Transverse colon (tissue), 4 donors: Measurements from ENCODE around the gene RNASE1. TPM values are rescaled to one million over a fixed set of nuclear protein-coding genes. Genes with fewer than 3 reads are reported as not detected.

ENCODE experiments used
- DNase-seq: peaks from one replicate; pipeline ENCODE4 v3.0.0-alpha.2; 2019
- H3K27ac ChIP-seq, 4 donors: fragments of 200-600 bp; sonication (generic); 2 replicates each; pipeline ENCODE4 v1.5.1; 2016 to 2018; ENCODE audit warnings: inconsistent platforms in 4 of 4
- H3K27me3 ChIP-seq: fragments of 200-600 bp; sonication (generic); 2 replicates; pipeline ENCODE4 v1.5.1; 2017; ENCODE audit warnings: inconsistent platforms
- H3K36me3 ChIP-seq, 4 donors: fragments of 200-600 bp; sonication (generic); 2 replicates each; pipeline ENCODE4 v1.5.1; 2017 to 2019; ENCODE audit warnings: inconsistent platforms in 4 of 4
- H3K4me1 ChIP-seq, 4 donors: fragments of 200-600 bp; sonication (generic); 2 replicates each; pipeline ENCODE4 v1.5.1; 2017 to 2020; ENCODE audit warnings: inconsistent platforms in 4 of 4
- H3K4me3 ChIP-seq, 4 donors: fragments of 200-600 bp; sonication (generic); 1 replicate in 1 of 4; 2 replicates in 3 of 4; pipeline versions ENCODE4 v1.5.1 to v1.6.1; 2017 to 2019; ENCODE audit warnings: inconsistent platforms in 4 of 4
- H3K9me3 ChIP-seq, 2 donors: fragments of 200-600 bp; sonication (generic); 2 replicates each; pipeline ENCODE4 v1.5.1; 2017 to 2019; ENCODE audit warnings: inconsistent platforms in 2 of 2
- CTCF ChIP-seq, 5 experiments: fragments of 200-600 bp in 3 of 5; fragments of 450-650 bp in 2 of 5; sonication (generic) in 3 of 5; IDR thresholded peaks; 1 replicate in 2 of 5; 2 replicates in 3 of 5; pipeline ENCODE4 v1.5.1; 2016 to 2017; ENCODE audit warnings: antibody characterized with exemption in 5 of 5, inconsistent platforms in 3 of 5, mild to moderate bottlenecking in 2 of 5, moderate library complexity in 1 of 5
- EP300 ChIP-seq: sonication (generic); formaldehyde crosslinking; IDR thresholded peaks from one replicate; pipeline ENCODE4 v1.6.1; 2017; ENCODE audit warnings: antibody characterized with exemption, low read depth
- POLR2A ChIP-seq: fragments of 450-650 bp; IDR thresholded peaks from one replicate; pipeline ENCODE4 v1.6.1; 2016; ENCODE audit warnings: antibody characterized with exemption, mild to moderate bottlenecking, moderate library complexity
- POLR2AphosphoS5 ChIP-seq, 3 donors: sonication (generic); formaldehyde crosslinking; IDR thresholded peaks; one replicate each; pipeline ENCODE4 v1.6.1; 2016; ENCODE audit warnings: antibody characterized with exemption in 3 of 3
- whole genome bisulfite sequencing, 2 donors: methylation state at CpG; one replicate each; pipeline ENCODE4 v1.1.5; 2018; ENCODE audit warnings: low coverage in 1 of 2; 5-methylcytosine and 5-hydroxymethylcytosine counted together
- in situ Hi-C, 4 donors: fragments of 200-750 bp; cut with MboI; loops; one replicate each; pipeline versions ENCODE4 v1.15.0 to v1.15.1; 2017; ENCODE audit warnings: low sequenced_read_pairs in 3 of 4, low pct_ligation_motif_present in 1 of 4, low pct_unique_long_range_greater_than_20kb in 1 of 4
- intact Hi-C: fragments of 100-400 bp; cut with DNase I; formaldehyde crosslinking; loops from one replicate; pipeline ENCODE4 v1.15.1; 2023; ENCODE audit warnings: low total_unique reads
- total RNA-seq, 4 donors: library from RNA; depleted of rRNA; stranded (reverse); fragments of >200 nt; gene quantifications; one replicate each; pipeline ENCODE4 v1.1.0, GENCODE V29; 2016

RNASE1 gene
- total RNA-seq, 4 donors from 2014 or later = 96.7 to 296 (median 177) TPM

GRCh38 chr14:20794644-20795369, 7.8 kb downstream of the RNASE1 start:
- no peaks in the 10 kb centered on the region for H3K36me3 ChIP-seq
- DNase-seq = no peak
- H3K9me3 ChIP-seq = no peaks in the 10 kb centered on the region
- TF ChIP-seq POLR2AphosphoS5 (IDR thresholded peaks at IDR 0.05) (no peak), POLR2A (no peak), EP300 (no peak), CTCF (IDR thresholded peaks at IDR 0.05) (no peak)
- no peaks in the 10 kb centered on the region for H3K27me3 ChIP-seq
- H3K4me3 ChIP-seq = no peak overlapping the region
- 74 to 84% methylated on average over 6 to 7 of the region's 7 CpGs for WGBS, 2 donors
- H3K4me1 ChIP-seq = peaks cover 0 to 9% (median 0%) of the 10 kb centered on the region in 4 donors
- H3K27ac ChIP-seq = no peak overlapping the region
- in situ Hi-C loops (no loop called here), intact Hi-C loops (no loop called here)

- WGBS, 2 donors = 80 to 81% methylated on average over 3 to 4 of the region's 4 CpGs
- in situ Hi-C loops = no loop called here
- Histone ChIP-seq H3K9me3 (no peaks in the 10 kb centered on the region), H3K4me3 (no peak overlapping the region), H3K4me1 (no peaks in the 10 kb centered on the region), H3K27me3 (no peaks in the 10 kb centered on the region), H3K27ac (no peak overlapping the region), H3K36me3 (no peaks in the 10 kb centered on the region)
- no peak for DNase-seq
- intact Hi-C loops = no loop called here
- no peak for TF ChIP-seq EP300
- TF ChIP-seq CTCF (IDR thresholded peaks at IDR 0.05) = no peak
- TF ChIP-seq POLR2A = no peak
- TF ChIP-seq POLR2AphosphoS5 (IDR thresholded peaks at IDR 0.05) = no peak
Observed at GRCh38 chr14:20792556-20792955, 10.1 kb downstream of the RNASE1 start.

- DNase-seq = no peak
- TF ChIP-seq POLR2A = no peak
- Histone ChIP-seq H3K4me1 (no peaks in the 10 kb centered on the region), H3K27ac (no peak overlapping the region), H3K9me3 (no peaks in the 10 kb centered on the region), H3K36me3 (no peaks in the 10 kb centered on the region), H3K4me3 (no peak overlapping the region), H3K27me3 (no peaks in the 10 kb centered on the region)
- in situ Hi-C loops = no loop called here
- intact Hi-C loops = no loop called here
- WGBS, 2 donors = 60 to 70% methylated on average over 2 of the region's 2 CpGs
Observed at GRCh38 chr14:20791597-20791996, 11.0 kb downstream of the RNASE1 start.

- 75 to 76% methylated on average over 5 to 7 of the region's 7 CpGs for WGBS, 2 donors
- H3K27ac ChIP-seq = no peak overlapping the region
- no peaks in the 10 kb centered on the region for H3K36me3 ChIP-seq
- no peaks in the 10 kb centered on the region for H3K4me1 ChIP-seq
- intact Hi-C loops (no loop called here), in situ Hi-C loops (no loop called here)
- no peak overlapping the region for H3K4me3 ChIP-seq
- H3K27me3 ChIP-seq = no peaks in the 10 kb centered on the region
- TF ChIP-seq EP300 = no peak
- no peak for TF ChIP-seq POLR2AphosphoS5 (IDR thresholded peaks at IDR 0.05)
- TF ChIP-seq POLR2A = no peak
- TF ChIP-seq CTCF (IDR thresholded peaks at IDR 0.05) = no peak
- no peaks in the 10 kb centered on the region for H3K9me3 ChIP-seq
- DNase-seq = no peak
Observed at GRCh38 chr14:20791187-20791586, 11.5 kb downstream of the RNASE1 start.
